NCI-H2107 treated with DMSO at 0.1 percent for 48 hours (cell line): ENCODE results near the gene LIPN.

Experiments
- DNase-seq: peaks from one replicate; lab custom pipeline; 2025; ENCODE audit not compliant: unreplicated experiment; lab: John Stamatoyannopoulos, UW

The LIPN gene

GRCh38 chr10:88826388-88826787 is 66.6 kb downstream of the LIPN start:
- DNase-seq, result no peak

- no peak for DNase-seq
These were observed 67.9 kb downstream of the LIPN start for GRCh38 chr10:88827671-88828070.

- DNase-seq, result no peak
These were observed 68.5 kb downstream of the LIPN start for GRCh38 chr10:88828310-88828709.
